GM23248 (cell line): Measurements from ENCODE around the gene PLPPR1. TPM values are rescaled to one million over a fixed set of nuclear protein-coding genes. Genes with fewer than 3 reads are reported as not detected.

Experiments used
- DNase-seq: peaks from one replicate; pipeline ENCODE4 v3.0.0-alpha.2; 2015
- H2AFZ ChIP-seq: fragments of 200-600 bp; sonication (generic); 2 replicates; pipeline ENCODE4 v1.6.1; 2016; ENCODE audit warnings: antibody characterized with exemption
- H3F3A ChIP-seq: fragments of 200-600 bp; sonication (generic); 2 replicates; pipeline ENCODE4 v1.6.1; 2016; ENCODE audit warnings: mild to moderate bottlenecking, antibody characterized with exemption, mixed run types; ENCODE audit not compliant: insufficient read depth
- H3K27ac ChIP-seq: fragments of 200-600 bp; sonication (generic); 2 replicates; pipeline ENCODE4 v1.5.1; 2016; ENCODE audit warnings: mild to moderate bottlenecking
- H3K27me3 ChIP-seq: fragments of 200-600 bp; sonication (generic); replicated peaks from 2 replicates; pipeline ENCODE4 v1.6.1; 2016; ENCODE audit warnings: mild to moderate bottlenecking; ENCODE audit not compliant: insufficient read depth
- H3K36me3 ChIP-seq: fragments of 200-600 bp; sonication (generic); 2 replicates; pipeline ENCODE4 v1.6.1; 2016; ENCODE audit warnings: low read depth, mild to moderate bottlenecking
- H3K4me1 ChIP-seq: fragments of 200-600 bp; sonication (generic); 2 replicates; pipeline ENCODE4 v1.6.1; 2016; ENCODE audit warnings: mild to moderate bottlenecking; ENCODE audit not compliant: insufficient read depth
- H3K4me2 ChIP-seq: fragments of 200-600 bp; sonication (generic); one replicate; pipeline ENCODE4 v1.6.1; 2016; ENCODE audit warnings: mild to moderate bottlenecking; ENCODE audit not compliant: unreplicated experiment
- H3K4me3 ChIP-seq: fragments of 200-600 bp; sonication (generic); 2 replicates; pipeline ENCODE4 v1.5.1; 2016; ENCODE audit warnings: mild to moderate bottlenecking
- H3K79me2 ChIP-seq: fragments of 200-600 bp; sonication (generic); 2 replicates; pipeline ENCODE4 v1.6.1; 2016; ENCODE audit warnings: mild to moderate bottlenecking; ENCODE audit not compliant: insufficient read depth
- H3K9ac ChIP-seq: fragments of 200-600 bp; sonication (generic); 2 replicates; pipeline ENCODE4 v1.6.1; 2016; ENCODE audit warnings: mild to moderate bottlenecking
- H3K9me2 ChIP-seq: fragments of 200-600 bp; sonication (generic); 2 replicates; pipeline ENCODE4 v1.6.1; 2016; ENCODE audit warnings: mixed run types, mild to moderate bottlenecking, moderate library complexity; ENCODE audit not compliant: insufficient read depth
- H3K9me3 ChIP-seq: fragments of 200-600 bp; sonication (generic); one replicate; pipeline ENCODE4 v1.6.1; 2017; ENCODE audit warnings: low read depth
- H4K20me1 ChIP-seq: fragments of 200-600 bp; sonication (generic); 2 replicates; pipeline ENCODE4 v1.6.0; 2016; ENCODE audit not compliant: insufficient read depth
- EZH2 ChIP-seq: fragments of 200-600 bp; sonication (generic); IDR thresholded peaks from 2 replicates; pipeline ENCODE4 v1.6.1; 2018; ENCODE audit warnings: antibody characterized with exemption, mild to moderate bottlenecking; ENCODE audit not compliant: insufficient read depth, poor library complexity, severe bottlenecking
- EZH2phosphoT487 ChIP-seq: fragments of 200-600 bp; sonication (generic); IDR thresholded peaks from 2 replicates; pipeline ENCODE4 v1.6.1; 2018; ENCODE audit warnings: antibody characterized with exemption, moderate library complexity, mild to moderate bottlenecking, low read depth; ENCODE audit not compliant: insufficient read depth
- WGBS, 2 experiments: methylation state at CpG; one replicate each; pipeline ENCODE4 v1.1.6; 2015 to 2017; ENCODE audit warnings: low lambda C conversion rate in 2 of 2, low coverage in 1 of 2; ENCODE audit errors: missing lambda C conversion rate in 2 of 2; 5-methylcytosine and 5-hydroxymethylcytosine counted together
- in situ Hi-C: fragments of 300-500 bp; cut with MboI; formaldehyde crosslinking; loops from 2 replicates; pipeline ENCODE4 v1.15.0; 2020
- polyA plus RNA-seq: library from polyadenylated mRNA; unstranded; fragments of >200 nt; fragmentation: Nextera tagmentation; extraction: Ambion mirVana; gene quantifications from 2 replicates; pipeline ENCODE4 v1.2.1, GENCODE V29; 2016
- total RNA-seq: library from RNA; depleted of rRNA; stranded (reverse); fragments of >200 nt; shearing (Covaris generic); gene quantifications from 2 replicates; pipeline ENCODE4 v1.2.3, GENCODE V29; 2014

The PLPPR1 gene
- total and polyA plus RNA-seq, 2 experiments from 2014 or later, result not detected

GRCh38 chr9:101064206-101064605 lies 35.7 kb downstream of the PLPPR1 start:
- Histone ChIP-seq H3K9me2 (no peaks in the 10 kb centered on the region), H3K4me1 (no peaks in the 10 kb centered on the region), H3K27me3 (no peaks in the 10 kb centered on the region), H3K4me3 (no peak overlapping the region), H3K27ac (no peak overlapping the region), H3K4me2 (no peak overlapping the region), H3K9ac (no peak overlapping the region), H2AFZ (no peak overlapping the region), H4K20me1 (no peaks in the 10 kb centered on the region), H3F3A (no peaks in the 10 kb centered on the region), H3K79me2 (no peaks in the 10 kb centered on the region), H3K36me3 (no peaks in the 10 kb centered on the region), H3K9me3 (no peaks in the 10 kb centered on the region)
- in situ Hi-C loops, result no loop called here
- no peak for TF ChIP-seq EZH2
- no peak for TF ChIP-seq EZH2phosphoT487
- DNase-seq, result no peak

GRCh38 chr9:101065930-101066329 lies 37.4 kb downstream of the PLPPR1 start:
- H3K79me2 ChIP-seq, result no peaks in the 10 kb centered on the region
- no peak for DNase-seq
- no peaks in the 10 kb centered on the region for H3K4me1 ChIP-seq
- no peaks in the 10 kb centered on the region for H3F3A ChIP-seq
- no peak overlapping the region for H3K9ac ChIP-seq
- in situ Hi-C loops, result no loop called here
- H3K4me2 ChIP-seq, result no peak overlapping the region
- H3K27me3 ChIP-seq, result no peaks in the 10 kb centered on the region
- H2AFZ ChIP-seq, result no peak overlapping the region
- no peaks in the 10 kb centered on the region for H3K36me3 ChIP-seq
- TF ChIP-seq EZH2 (no peak), EZH2phosphoT487 (no peak)
- H3K9me3 ChIP-seq, result no peaks in the 10 kb centered on the region
- no peaks in the 10 kb centered on the region for H3K9me2 ChIP-seq
- H4K20me1 ChIP-seq, result no peaks in the 10 kb centered on the region
- no peak overlapping the region for H3K27ac ChIP-seq
- H3K4me3 ChIP-seq, result no peak overlapping the region
- WGBS, 2 experiments, result 6 to 8% methylated on average over 1 of the region's 1 CpG

GRCh38 chr9:101068696-101069095 lies 40.2 kb downstream of the PLPPR1 start:
- Histone ChIP-seq H3K4me2 (no peak overlapping the region), H3K9me2 (no peaks in the 10 kb centered on the region), H3K9me3 (no peaks in the 10 kb centered on the region), H3K4me3 (no peak overlapping the region), H3F3A (no peaks in the 10 kb centered on the region), H3K27ac (no peak overlapping the region), H4K20me1 (no peaks in the 10 kb centered on the region), H3K79me2 (no peaks in the 10 kb centered on the region), H3K9ac (no peak overlapping the region), H3K4me1 (no peaks in the 10 kb centered on the region), H2AFZ (no peak overlapping the region), H3K27me3 (no peaks in the 10 kb centered on the region), H3K36me3 (no peaks in the 10 kb centered on the region)
- DNase-seq, result no peak
- no peak for TF ChIP-seq EZH2
- TF ChIP-seq EZH2phosphoT487, result no peak
- 5 to 11% methylated on average over 1 of the region's 1 CpG for WGBS, 2 experiments
- in situ Hi-C loops, result no loop called here

GRCh38 chr9:101072259-101072658 lies 43.7 kb downstream of the PLPPR1 start:
- in situ Hi-C loops, result no loop called here
- WGBS, 2 experiments, result 5 to 6% methylated on average over 3 of the region's 3 CpGs

GRCh38 chr9:101073122-101073521 lies 44.6 kb downstream of the PLPPR1 start:
- in situ Hi-C loops, result no loop called here
- DNase-seq, result no peak
- no peak overlapping the region for H3K4me3 ChIP-seq

More at GRCh38 chr9:101072259-101072658, 43.7 kb downstream of the PLPPR1 start:
- no peaks in the 10 kb centered on the region for H4K20me1 ChIP-seq
- no peaks in the 10 kb centered on the region for H3K4me1 ChIP-seq
- no peaks in the 10 kb centered on the region for H3K79me2 ChIP-seq
- no peaks in the 10 kb centered on the region for H3K9me2 ChIP-seq
- H3K4me3 ChIP-seq, result no peak overlapping the region
- H2AFZ ChIP-seq, result no peak overlapping the region
- H3K9me3 ChIP-seq, result no peaks in the 10 kb centered on the region
- no peaks in the 10 kb centered on the region for H3F3A ChIP-seq
- no peaks in the 10 kb centered on the region for H3K27me3 ChIP-seq
- H3K27ac ChIP-seq, result no peak overlapping the region
- no peak for DNase-seq
- no peak for TF ChIP-seq EZH2phosphoT487
- no peak overlapping the region for H3K9ac ChIP-seq
- H3K4me2 ChIP-seq, result no peak overlapping the region
- H3K36me3 ChIP-seq, result no peaks in the 10 kb centered on the region

More at GRCh38 chr9:101073122-101073521, 44.6 kb downstream of the PLPPR1 start:
- H3K36me3 ChIP-seq, result no peaks in the 10 kb centered on the region
- no peaks in the 10 kb centered on the region for H3K9me2 ChIP-seq
- TF ChIP-seq EZH2phosphoT487, result no peak
- TF ChIP-seq EZH2, result no peak
- H3K79me2 ChIP-seq, result no peaks in the 10 kb centered on the region
- no peaks in the 10 kb centered on the region for H3K4me1 ChIP-seq
- no peak overlapping the region for H2AFZ ChIP-seq
- no peak overlapping the region for H3K9ac ChIP-seq
- no peaks in the 10 kb centered on the region for H3K27me3 ChIP-seq
- H3K27ac ChIP-seq, result no peak overlapping the region
- no peak overlapping the region for H3K4me2 ChIP-seq
- WGBS, 2 experiments, result 14 to 16% methylated on average over 2 of the region's 2 CpGs
- H4K20me1 ChIP-seq, result no peaks in the 10 kb centered on the region
- no peaks in the 10 kb centered on the region for H3K9me3 ChIP-seq
- no peaks in the 10 kb centered on the region for H3F3A ChIP-seq
